GM12878 (cell line): ENCODE results near the gene ATP5MK. TPM values are rescaled to one million over a fixed set of nuclear protein-coding genes. Genes with fewer than 3 reads are reported as not detected.

Experiments
- BHLHE40 ChIP-seq, 2 experiments: fragments of 450-650 bp in 1 of 2; IDR thresholded peaks; 2 replicates each; pipeline ENCODE4 v1.6.1; 2011 to 2017; ENCODE audit warnings: low read depth in 2 of 2, borderline replicate concordance in 1 of 2, improper control_type of control experiment in 1 of 2, low read length in 1 of 2, mild to moderate bottlenecking in 1 of 2
- CHD1 ChIP-seq: IDR thresholded peaks from 2 replicates; pipeline ENCODE4 v1.6.1; 2012; ENCODE audit warnings: low read depth, low read length, improper control_type of control experiment
- DPF2 ChIP-seq: fragments of 450-650 bp; IDR thresholded peaks from 2 replicates; pipeline ENCODE4 v1.6.1; 2017; ENCODE audit warnings: mild to moderate bottlenecking
- FOXK2 ChIP-seq: fragments of 450-650 bp; IDR thresholded peaks from 2 replicates; pipeline ENCODE4 v1.6.1; 2017; ENCODE audit warnings: mild to moderate bottlenecking, moderate library complexity
- HCFC1 ChIP-seq: fragments of 150-350 bp; IDR thresholded peaks from 2 replicates; pipeline ENCODE4 v1.6.1; 2014; ENCODE audit warnings: low read length
- IRF4 ChIP-seq: IDR thresholded peaks from 2 replicates; pipeline ENCODE4 v1.6.1; 2011; ENCODE audit warnings: low read depth, low read length
- LARP7 ChIP-seq: fragments of 450-650 bp; IDR thresholded peaks from 2 replicates; pipeline ENCODE4 v1.6.1; 2017; ENCODE audit warnings: mild to moderate bottlenecking
- NR2C1 ChIP-seq: fragments of 450-650 bp; IDR thresholded peaks from 2 replicates; pipeline ENCODE4 v1.6.1; 2017; ENCODE audit warnings: antibody characterized with exemption, mild to moderate bottlenecking, moderate library complexity
- PML ChIP-seq: IDR thresholded peaks from 2 replicates; pipeline ENCODE4 v1.6.1; 2012; ENCODE audit warnings: low read length, inconsistent platforms
- SIX5 ChIP-seq: IDR thresholded peaks from 2 replicates; pipeline ENCODE4 v1.6.1; 2011; ENCODE audit warnings: mild to moderate bottlenecking, low read depth, low read length, moderate library complexity; ENCODE audit not compliant: severe bottlenecking
- SPI1 ChIP-seq: IDR thresholded peaks from 2 replicates; pipeline ENCODE4 v1.6.1; 2011; ENCODE audit warnings: low read depth, mild to moderate bottlenecking, low read length, moderate library complexity, borderline replicate concordance; ENCODE audit not compliant: insufficient read depth
- SREBF1 ChIP-seq: IDR thresholded peaks from 2 replicates; pipeline ENCODE4 v1.6.1; 2012; ENCODE audit warnings: mild to moderate bottlenecking, low read length
- SRF ChIP-seq, 2 experiments: IDR thresholded peaks; 2 replicates each; pipeline ENCODE4 v1.6.1; 2011; ENCODE audit warnings: low read depth in 2 of 2, low read length in 2 of 2, mild to moderate bottlenecking in 1 of 2, moderate library complexity in 1 of 2
- TCF7 ChIP-seq: IDR thresholded peaks from 2 replicates; pipeline ENCODE4 v1.6.1; 2014; ENCODE audit warnings: antibody characterized with exemption, borderline replicate concordance
- WRNIP1 ChIP-seq: IDR thresholded peaks from 2 replicates; pipeline ENCODE4 v1.6.1; 2011; ENCODE audit warnings: low read depth, low read length, improper control_type of control experiment, borderline replicate concordance
- YY1 ChIP-seq: IDR thresholded peaks from 2 replicates; pipeline ENCODE4 v1.6.1; 2011; ENCODE audit warnings: low read depth, mild to moderate bottlenecking, low read length
- ZNF217 ChIP-seq: fragments of 450-650 bp; IDR thresholded peaks from 2 replicates; pipeline ENCODE4 v1.6.1; 2017; ENCODE audit warnings: antibody characterized with exemption, mild to moderate bottlenecking
- ZNF622 ChIP-seq: fragments of 450-650 bp; IDR thresholded peaks from 2 replicates; pipeline ENCODE4 v1.6.1; 2017; ENCODE audit warnings: mild to moderate bottlenecking, inconsistent platforms
- polyA plus RNA-seq, 11 experiments: library from polyadenylated mRNA; depleted of rRNA in 4 of 11; unstranded in 6 of 11; stranded (reverse) in 5 of 11; fragments of >200 nt; fragmentation: Nextera tagmentation in 4 of 11; fragmentation: Illumina TruSeq in 1 of 11; extraction: Ambion mirVana in 4 of 11; extraction: Trizol in 1 of 11; gene quantifications; 1 replicate in 1 of 11; 2 replicates in 10 of 11; pipeline versions ENCODE4 v1.2.1 to v1.2.3, GENCODE V29; 2011 to 2016; ENCODE audit warnings: inconsistent platforms in 2 of 11, missing spikeins in 2 of 11, low read depth in 1 of 11
- total RNA-seq, 4 experiments: library from RNA; depleted of rRNA in 3 of 4; stranded (reverse); fragments of >200 nt in 3 of 4; fragmentation: Illumina TruSeq in 1 of 4; extraction: Trizol in 1 of 4; gene quantifications; 2 replicates each; pipeline versions ENCODE4 v1.2.1 to v1.2.3, GENCODE V29; 2013 to 2021
- TF ChIP-seq, protein P1 (sequence below): IDR thresholded peaks from 2 replicates; pipeline ENCODE4 v1.6.1; 2012; ENCODE audit warnings: low read depth, low read length, improper control_type of control experiment
- TF ChIP-seq, protein P2 (sequence below): IDR thresholded peaks from 2 replicates; pipeline ENCODE4 v1.6.1; 2011; ENCODE audit warnings: mild to moderate bottlenecking, low read depth, low read length, moderate library complexity; ENCODE audit not compliant: insufficient replicate concordance
- TF ChIP-seq, protein P3 (sequence below): fragments of 450-650 bp; conservative IDR thresholded peaks from 2 replicates; pipeline ENCODE4 v1.6.1; 2017; ENCODE audit warnings: mild to moderate bottlenecking, moderate library complexity
- TF ChIP-seq, protein P4 (sequence below): IDR thresholded peaks from 2 replicates; pipeline ENCODE4 v1.6.1; 2012; ENCODE audit warnings: improper control_type of control experiment, low read depth, low read length; ENCODE audit not compliant: insufficient replicate concordance

ATP5MK gene
- total and polyA plus RNA-seq, 10 of the 15 experiments (the other 5 are each of a cell fraction or from before 2014, with no cell fraction given): 240 to 1,790 (median 626) TPM

DNA sequence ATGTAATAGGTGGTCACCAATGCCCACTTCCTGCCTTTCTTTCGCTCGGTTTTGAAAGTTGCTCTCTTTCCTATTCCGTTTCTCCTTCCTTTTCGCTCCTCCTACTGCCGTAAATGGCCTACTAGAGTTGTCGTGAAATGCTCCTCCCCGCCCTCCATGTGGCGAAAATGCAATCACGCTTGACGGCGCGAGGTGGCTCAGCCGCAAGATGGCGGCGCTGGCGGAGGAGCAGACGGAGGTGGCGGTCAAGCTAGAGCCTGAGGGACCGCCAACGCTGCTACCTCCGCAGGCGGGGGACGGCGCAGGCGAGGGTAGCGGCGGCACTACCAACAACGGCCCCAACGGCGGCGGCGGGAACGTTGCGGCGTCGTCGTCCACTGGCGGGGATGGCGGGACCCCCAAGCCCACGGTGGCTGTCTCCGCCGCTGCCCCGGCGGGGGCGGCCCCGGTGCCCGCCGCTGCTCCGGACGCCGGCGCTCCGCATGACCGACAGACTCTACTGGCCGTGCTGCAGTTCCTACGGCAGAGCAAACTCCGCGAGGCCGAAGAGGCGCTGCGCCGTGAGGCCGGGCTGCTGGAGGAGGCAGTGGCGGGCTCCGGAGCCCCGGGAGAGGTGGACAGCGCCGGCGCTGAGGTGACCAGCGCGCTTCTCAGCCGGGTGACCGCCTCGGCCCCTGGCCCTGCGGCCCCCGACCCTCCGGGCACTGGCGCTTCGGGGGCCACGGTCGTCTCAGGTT, 28.3 kb downstream of the ATP5MK start, which contains the start of gene TAF5 (continued):
- TF ChIP-seq, protein P1, sequence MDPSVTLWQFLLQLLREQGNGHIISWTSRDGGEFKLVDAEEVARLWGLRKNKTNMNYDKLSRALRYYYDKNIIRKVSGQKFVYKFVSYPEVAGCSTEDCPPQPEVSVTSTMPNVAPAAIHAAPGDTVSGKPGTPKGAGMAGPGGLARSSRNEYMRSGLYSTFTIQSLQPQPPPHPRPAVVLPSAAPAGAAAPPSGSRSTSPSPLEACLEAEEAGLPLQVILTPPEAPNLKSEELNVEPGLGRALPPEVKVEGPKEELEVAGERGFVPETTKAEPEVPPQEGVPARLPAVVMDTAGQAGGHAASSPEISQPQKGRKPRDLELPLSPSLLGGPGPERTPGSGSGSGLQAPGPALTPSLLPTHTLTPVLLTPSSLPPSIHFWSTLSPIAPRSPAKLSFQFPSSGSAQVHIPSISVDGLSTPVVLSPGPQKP: no peak
- peak; percentile 84 for TF ChIP-seq DPF2
- no peak for TF ChIP-seq CHD1
- peak; percentile 61; the same call in 1 of the 2 replicates for TF ChIP-seq SPI1
- TF ChIP-seq SREBF1: no peak
- TF ChIP-seq, protein P2, sequence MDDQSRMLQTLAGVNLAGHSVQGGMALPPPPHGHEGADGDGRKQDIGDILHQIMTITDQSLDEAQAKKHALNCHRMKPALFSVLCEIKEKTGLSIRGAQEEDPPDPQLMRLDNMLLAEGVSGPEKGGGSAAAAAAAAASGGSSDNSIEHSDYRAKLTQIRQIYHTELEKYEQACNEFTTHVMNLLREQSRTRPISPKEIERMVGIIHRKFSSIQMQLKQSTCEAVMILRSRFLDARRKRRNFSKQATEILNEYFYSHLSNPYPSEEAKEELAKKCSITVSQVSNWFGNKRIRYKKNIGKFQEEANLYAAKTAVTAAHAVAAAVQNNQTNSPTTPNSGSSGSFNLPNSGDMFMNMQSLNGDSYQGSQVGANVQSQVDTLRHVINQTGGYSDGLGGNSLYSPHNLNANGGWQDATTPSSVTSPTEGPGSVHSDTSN: no peak
- TF ChIP-seq NR2C1: peak; percentile 26; the same call in 1 of the 2 replicates
- peak; percentile 54; the same call in 1 of the 2 replicates for TF ChIP-seq IRF4
- TF ChIP-seq PML: no peak
- TF ChIP-seq, protein P3, sequence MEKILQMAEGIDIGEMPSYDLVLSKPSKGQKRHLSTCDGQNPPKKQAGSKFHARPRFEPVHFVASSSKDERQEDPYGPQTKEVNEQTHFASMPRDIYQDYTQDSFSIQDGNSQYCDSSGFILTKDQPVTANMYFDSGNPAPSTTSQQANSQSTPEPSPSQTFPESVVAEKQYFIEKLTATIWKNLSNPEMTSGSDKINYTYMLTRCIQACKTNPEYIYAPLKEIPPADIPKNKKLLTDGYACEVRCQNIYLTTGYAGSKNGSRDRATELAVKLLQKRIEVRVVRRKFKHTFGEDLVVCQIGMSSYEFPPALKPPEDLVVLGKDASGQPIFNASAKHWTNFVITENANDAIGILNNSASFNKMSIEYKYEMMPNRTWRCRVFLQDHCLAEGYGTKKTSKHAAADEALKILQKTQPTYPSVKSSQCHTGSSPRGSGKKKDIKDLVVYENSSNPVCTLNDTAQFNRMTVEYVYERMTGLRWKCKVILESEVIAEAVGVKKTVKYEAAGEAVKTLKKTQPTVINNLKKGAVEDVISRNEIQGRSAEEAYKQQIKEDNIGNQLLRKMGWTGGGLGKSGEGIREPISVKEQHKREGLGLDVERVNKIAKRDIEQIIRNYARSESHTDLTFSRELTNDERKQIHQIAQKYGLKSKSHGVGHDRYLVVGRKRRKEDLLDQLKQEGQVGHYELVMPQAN: peak; percentile 98; the same call in 1 of the 2 replicates
- no peak for TF ChIP-seq TCF7
- TF ChIP-seq LARP7: peak; percentile 99
- TF ChIP-seq YY1: peak; percentile 99
- peak; percentile 51 for TF ChIP-seq HCFC1
- TF ChIP-seq BHLHE40 (IDR thresholded peaks at IDR 0.05; ENCODE audit: borderline replicate concordance in 1 of 2, low read depth in 2 of 2, low read length in 1 of 2): peak in 1 of 2 experiments; percentile 32; a peak in 1 of 4 replicates
- 0 out of 4 replicates have a peak, but pooled peaks of 1 of the 2 experiments have one; percentile 33 for TF ChIP-seq SRF (IDR thresholded peaks at IDR 0.05; ENCODE audit: low read depth in 2 of 2, low read length in 2 of 2)
- no peak for TF ChIP-seq WRNIP1
- TF ChIP-seq, protein P4, sequence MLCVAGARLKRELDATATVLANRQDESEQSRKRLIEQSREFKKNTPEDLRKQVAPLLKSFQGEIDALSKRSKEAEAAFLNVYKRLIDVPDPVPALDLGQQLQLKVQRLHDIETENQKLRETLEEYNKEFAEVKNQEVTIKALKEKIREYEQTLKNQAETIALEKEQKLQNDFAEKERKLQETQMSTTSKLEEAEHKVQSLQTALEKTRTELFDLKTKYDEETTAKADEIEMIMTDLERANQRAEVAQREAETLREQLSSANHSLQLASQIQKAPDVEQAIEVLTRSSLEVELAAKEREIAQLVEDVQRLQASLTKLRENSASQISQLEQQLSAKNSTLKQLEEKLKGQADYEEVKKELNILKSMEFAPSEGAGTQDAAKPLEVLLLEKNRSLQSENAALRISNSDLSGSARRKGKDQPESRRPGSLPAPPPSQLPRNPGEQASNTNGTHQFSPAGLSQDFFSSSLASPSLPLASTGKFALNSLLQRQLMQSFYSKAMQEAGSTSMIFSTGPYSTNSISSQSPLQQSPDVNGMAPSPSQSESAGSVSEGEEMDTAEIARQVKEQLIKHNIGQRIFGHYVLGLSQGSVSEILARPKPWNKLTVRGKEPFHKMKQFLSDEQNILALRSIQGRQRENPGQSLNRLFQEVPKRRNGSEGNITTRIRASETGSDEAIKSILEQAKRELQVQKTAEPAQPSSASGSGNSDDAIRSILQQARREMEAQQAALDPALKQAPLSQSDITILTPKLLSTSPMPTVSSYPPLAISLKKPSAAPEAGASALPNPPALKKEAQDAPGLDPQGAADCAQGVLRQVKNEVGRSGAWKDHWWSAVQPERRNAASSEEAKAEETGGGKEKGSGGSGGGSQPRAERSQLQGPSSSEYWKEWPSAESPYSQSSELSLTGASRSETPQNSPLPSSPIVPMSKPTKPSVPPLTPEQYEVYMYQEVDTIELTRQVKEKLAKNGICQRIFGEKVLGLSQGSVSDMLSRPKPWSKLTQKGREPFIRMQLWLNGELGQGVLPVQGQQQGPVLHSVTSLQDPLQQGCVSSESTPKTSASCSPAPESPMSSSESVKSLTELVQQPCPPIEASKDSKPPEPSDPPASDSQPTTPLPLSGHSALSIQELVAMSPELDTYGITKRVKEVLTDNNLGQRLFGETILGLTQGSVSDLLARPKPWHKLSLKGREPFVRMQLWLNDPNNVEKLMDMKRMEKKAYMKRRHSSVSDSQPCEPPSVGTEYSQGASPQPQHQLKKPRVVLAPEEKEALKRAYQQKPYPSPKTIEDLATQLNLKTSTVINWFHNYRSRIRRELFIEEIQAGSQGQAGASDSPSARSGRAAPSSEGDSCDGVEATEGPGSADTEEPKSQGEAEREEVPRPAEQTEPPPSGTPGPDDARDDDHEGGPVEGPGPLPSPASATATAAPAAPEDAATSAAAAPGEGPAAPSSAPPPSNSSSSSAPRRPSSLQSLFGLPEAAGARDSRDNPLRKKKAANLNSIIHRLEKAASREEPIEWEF: no peak
- TF ChIP-seq FOXK2: no peak
- no peak for TF ChIP-seq ZNF217
- peak; percentile 28 for TF ChIP-seq SIX5
- no peak for TF ChIP-seq ZNF622
